HL-60 (cell line): ENCODE data around the gene MTHFD1L.

Source experiments
- DNase-seq, 2 experiments: peaks; one replicate each; pipeline ENCODE4 v3.0.0-alpha.2; 2010 to 2020; ENCODE audit warnings: low read depth in 1 of 2, low spot score in 1 of 2
- H3K27ac ChIP-seq: fragments of 250-450 bp; sonication (Bioruptor Pico); replicated peaks from 2 replicates; pipeline ENCODE4 v1.5.1; 2020; ENCODE audit warnings: mild to moderate bottlenecking, moderate library complexity
- H3K27me3 ChIP-seq: fragments of 250-450 bp; sonication (Bioruptor Pico); 2 replicates; pipeline ENCODE4 v1.5.1; 2021; ENCODE audit warnings: mild to moderate bottlenecking, moderate library complexity; ENCODE audit not compliant: insufficient read depth, poor library complexity, severe bottlenecking
- H3K4me3 ChIP-seq: replicated peaks from 2 replicates; pipeline ENCODE4 v1.5.1; 2011; ENCODE audit warnings: mild to moderate bottlenecking, control low read depth, low read length; ENCODE audit not compliant: insufficient read depth
- GABPA ChIP-seq: IDR thresholded peaks from 2 replicates; pipeline ENCODE4 v1.6.1; 2012; ENCODE audit warnings: low read depth
- POLR2AphosphoS5 ChIP-seq: IDR thresholded peaks from 2 replicates; pipeline ENCODE4 v1.6.1; 2012; ENCODE audit warnings: low read depth
- SPI1 ChIP-seq: IDR thresholded peaks from 2 replicates; pipeline ENCODE4 v1.6.1; 2012; ENCODE audit warnings: low read depth, mild to moderate bottlenecking, borderline replicate concordance
- TF ChIP-seq, protein P1 (sequence below): IDR thresholded peaks from 2 replicates; pipeline ENCODE4 v1.6.1; 2012; ENCODE audit warnings: low read depth; ENCODE audit not compliant: insufficient replicate concordance
- TF ChIP-seq, protein P2 (sequence below): IDR thresholded peaks from one replicate; pipeline ENCODE4 v1.5.1; 2011; ENCODE audit warnings: low read length, control low read depth, inconsistent platforms; ENCODE audit not compliant: insufficient read depth

MTHFD1L gene

DNA sequence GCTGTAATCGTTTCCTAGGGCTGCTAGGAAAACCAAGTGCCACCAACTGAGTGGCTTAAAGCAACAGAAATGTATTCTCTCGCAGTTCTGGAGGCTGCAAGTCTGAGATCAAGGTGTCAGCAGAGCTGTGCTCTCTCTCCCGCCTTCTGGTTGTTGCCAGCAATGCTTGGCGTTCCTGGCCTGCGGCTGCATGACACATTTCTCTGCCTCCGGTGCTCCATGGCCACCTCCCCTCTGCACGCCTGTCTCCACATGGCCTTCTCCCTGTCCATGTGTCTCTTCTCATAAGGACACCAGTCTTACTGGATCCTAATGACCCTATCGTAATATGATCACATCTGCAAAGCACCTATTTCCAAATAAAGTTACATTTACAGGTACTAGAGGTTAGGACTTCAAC lies 282.6 kb downstream of the MTHFD1L start:
- Histone ChIP-seq H3K4me3 (no peak overlapping the region), H3K27me3 (no peaks in the 10 kb centered on the region), H3K27ac (no peak overlapping the region)
- no peak for DNase-seq
- TF ChIP-seq POLR2AphosphoS5 (no peak), GABPA (no peak), SPI1 (no peak)
- TF ChIP-seq, protein P1, sequence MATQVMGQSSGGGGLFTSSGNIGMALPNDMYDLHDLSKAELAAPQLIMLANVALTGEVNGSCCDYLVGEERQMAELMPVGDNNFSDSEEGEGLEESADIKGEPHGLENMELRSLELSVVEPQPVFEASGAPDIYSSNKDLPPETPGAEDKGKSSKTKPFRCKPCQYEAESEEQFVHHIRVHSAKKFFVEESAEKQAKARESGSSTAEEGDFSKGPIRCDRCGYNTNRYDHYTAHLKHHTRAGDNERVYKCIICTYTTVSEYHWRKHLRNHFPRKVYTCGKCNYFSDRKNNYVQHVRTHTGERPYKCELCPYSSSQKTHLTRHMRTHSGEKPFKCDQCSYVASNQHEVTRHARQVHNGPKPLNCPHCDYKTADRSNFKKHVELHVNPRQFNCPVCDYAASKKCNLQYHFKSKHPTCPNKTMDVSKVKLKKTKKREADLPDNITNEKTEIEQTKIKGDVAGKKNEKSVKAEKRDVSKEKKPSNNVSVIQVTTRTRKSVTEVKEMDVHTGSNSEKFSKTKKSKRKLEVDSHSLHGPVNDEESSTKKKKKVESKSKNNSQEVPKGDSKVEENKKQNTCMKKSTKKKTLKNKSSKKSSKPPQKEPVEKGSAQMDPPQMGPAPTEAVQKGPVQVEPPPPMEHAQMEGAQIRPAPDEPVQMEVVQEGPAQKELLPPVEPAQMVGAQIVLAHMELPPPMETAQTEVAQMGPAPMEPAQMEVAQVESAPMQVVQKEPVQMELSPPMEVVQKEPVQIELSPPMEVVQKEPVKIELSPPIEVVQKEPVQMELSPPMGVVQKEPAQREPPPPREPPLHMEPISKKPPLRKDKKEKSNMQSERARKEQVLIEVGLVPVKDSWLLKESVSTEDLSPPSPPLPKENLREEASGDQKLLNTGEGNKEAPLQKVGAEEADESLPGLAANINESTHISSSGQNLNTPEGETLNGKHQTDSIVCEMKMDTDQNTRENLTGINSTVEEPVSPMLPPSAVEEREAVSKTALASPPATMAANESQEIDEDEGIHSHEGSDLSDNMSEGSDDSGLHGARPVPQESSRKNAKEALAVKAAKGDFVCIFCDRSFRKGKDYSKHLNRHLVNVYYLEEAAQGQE = no peak
- TF ChIP-seq, protein P2, sequence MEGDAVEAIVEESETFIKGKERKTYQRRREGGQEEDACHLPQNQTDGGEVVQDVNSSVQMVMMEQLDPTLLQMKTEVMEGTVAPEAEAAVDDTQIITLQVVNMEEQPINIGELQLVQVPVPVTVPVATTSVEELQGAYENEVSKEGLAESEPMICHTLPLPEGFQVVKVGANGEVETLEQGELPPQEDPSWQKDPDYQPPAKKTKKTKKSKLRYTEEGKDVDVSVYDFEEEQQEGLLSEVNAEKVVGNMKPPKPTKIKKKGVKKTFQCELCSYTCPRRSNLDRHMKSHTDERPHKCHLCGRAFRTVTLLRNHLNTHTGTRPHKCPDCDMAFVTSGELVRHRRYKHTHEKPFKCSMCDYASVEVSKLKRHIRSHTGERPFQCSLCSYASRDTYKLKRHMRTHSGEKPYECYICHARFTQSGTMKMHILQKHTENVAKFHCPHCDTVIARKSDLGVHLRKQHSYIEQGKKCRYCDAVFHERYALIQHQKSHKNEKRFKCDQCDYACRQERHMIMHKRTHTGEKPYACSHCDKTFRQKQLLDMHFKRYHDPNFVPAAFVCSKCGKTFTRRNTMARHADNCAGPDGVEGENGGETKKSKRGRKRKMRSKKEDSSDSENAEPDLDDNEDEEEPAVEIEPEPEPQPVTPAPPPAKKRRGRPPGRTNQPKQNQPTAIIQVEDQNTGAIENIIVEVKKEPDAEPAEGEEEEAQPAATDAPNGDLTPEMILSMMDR = no peak

DNA sequence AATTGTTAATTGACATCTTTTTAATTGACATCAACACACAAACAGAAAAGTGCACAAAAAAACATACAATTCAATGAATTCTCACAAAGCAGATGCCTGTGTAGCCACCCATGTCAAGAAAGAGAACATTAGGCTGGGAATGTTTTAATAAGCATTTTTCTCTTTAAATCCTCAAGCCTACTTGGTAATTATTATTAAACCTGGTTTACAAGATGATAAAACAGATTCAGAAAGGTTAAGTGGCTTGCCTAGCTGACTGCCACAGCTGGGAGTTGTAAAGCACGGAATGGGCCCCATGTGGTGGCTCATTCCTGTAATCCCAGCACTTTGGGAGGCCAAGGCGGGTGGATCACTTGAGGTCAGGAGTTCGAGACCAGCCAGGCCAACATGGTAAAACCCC lies 284.3 kb downstream of the MTHFD1L start:
- no peak for TF ChIP-seq POLR2AphosphoS5
- TF ChIP-seq, protein P2 = no peak
- no peak for TF ChIP-seq SPI1
- TF ChIP-seq, protein P1 = no peak
- no peak for TF ChIP-seq GABPA
- no peak overlapping the region for H3K4me3 ChIP-seq
- DNase-seq = no peak
- no peak overlapping the region for H3K27ac ChIP-seq
- H3K27me3 ChIP-seq = no peaks in the 10 kb centered on the region
